NCI-H2107 treated with DMSO at 0.1 percent for 48 hours (cell line): ENCODE data around the gene NEU1.

ENCODE experiments used
- DNase-seq: peaks from one replicate; lab custom pipeline; 2025; ENCODE audit not compliant: unreplicated experiment; lab: John Stamatoyannopoulos, UW

NEU1 gene

DNA sequence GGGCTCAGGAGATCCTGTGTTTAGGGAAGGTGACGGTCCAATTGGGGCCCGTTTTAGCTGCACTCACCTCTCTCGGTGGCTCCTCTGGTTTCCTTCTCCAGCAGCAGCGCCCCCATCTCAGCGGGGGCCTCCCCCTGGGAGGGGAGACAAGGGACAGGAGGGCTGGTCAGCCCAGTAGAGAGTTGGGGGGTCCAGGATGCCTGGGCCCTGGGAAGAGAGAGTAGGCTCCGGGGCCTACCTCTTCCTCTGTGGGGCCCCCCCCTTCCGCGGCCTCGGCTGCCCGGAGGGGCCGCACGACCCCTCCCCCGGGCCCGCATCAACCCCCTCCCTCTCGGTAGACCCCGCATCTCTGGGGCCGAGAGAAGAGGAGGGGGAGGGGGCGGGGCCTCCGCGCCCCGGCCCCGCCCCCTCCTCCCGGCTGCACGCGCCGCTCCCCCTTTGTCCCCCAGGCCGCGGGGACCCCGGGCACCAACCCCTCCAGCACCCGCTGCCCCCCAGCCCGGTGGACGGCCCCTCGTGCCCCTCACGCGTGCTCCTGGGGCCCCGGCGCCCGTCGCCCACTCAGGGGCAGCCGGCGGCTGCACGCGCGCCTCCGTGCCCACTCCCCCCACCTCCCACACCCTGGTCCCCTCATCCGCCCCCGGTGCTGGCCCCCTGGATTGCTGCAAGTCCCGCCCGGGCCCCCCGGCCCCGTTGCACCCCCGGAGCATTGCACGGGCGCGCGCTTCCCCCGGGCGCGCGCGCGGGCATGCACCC, 34.4 kb upstream of the NEU1 start:
- DNase-seq: no peak

DNA sequence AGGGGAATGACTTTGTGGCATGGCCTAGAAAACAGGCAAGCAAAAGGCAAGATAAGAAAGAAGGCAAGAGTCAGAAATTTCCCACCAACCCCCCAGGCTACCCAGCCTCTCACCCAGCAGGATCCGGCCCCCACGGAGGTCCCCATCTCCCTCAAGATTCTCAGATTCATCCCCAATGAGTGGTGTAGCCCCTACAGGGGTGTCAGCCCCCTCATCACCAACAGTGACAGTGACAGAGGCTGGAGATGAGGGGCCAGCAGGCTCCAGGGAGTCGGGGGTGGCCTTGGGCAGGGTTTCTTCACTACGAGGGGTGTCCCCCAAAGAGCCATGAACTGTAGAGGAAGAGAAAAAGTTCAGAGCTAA, 33.9 kb upstream of the NEU1 start:
- no peak for DNase-seq

DNA sequence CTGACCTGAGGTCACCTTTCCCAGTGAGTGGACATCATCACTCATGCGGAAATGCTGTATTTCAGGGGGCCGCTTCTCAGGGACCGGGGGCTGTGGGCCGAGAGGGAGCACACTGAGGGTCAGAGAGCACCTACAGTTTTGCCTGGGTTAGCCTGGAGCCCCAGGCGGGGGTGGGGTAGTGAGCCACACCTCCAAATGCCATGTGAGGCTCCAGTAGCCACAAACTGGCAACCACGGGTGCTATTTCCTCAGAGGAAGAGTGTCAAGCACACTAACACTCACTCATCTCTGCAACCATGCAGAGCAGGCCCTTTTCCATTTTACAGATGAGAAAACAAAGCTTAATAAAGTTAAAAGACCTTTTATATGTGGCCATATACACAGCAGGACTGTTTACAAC, 30.2 kb upstream of the NEU1 start:
- DNase-seq: no peak

GRCh38 chr6:31889331-31889972, 26.8 kb upstream of the NEU1 start:
- no peak for DNase-seq

- no peak for DNase-seq
Observed at GRCh38 chr6:31888276-31889258, 25.9 kb upstream of the NEU1 start.

GRCh38 chr6:31887173-31888007, 24.8 kb upstream of the NEU1 start:
- no peak for DNase-seq

DNA sequence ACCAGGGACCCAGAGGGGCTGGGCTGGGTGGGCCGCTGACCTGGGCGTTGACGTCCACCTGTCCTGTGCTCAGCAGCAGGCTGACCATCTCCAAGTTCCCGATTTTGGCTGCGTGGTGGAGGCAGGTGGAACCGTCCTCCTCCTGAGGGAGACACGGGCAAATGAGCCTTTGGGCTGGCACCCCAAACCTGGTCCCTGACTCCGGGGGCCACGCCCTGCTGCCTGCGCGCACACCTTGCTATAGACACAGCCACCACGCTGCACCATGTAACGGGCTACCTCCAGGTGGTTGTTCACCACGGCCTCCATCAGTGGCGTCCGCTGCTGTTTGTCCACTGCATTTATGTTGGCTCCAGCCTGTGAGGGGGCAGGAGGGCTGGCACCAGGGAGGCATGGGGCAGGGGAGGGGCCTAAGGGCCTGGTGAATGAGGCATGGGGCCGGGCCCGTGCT, 23.9 kb upstream of the NEU1 start:
- DNase-seq: no peak

- DNase-seq: no peak
Observed at GRCh38 chr6:31884528-31885035, 22.0 kb upstream of the NEU1 start.

- no peak for DNase-seq
Observed at GRCh38 chr6:31883676-31884075, 21.1 kb upstream of the NEU1 start.

DNA sequence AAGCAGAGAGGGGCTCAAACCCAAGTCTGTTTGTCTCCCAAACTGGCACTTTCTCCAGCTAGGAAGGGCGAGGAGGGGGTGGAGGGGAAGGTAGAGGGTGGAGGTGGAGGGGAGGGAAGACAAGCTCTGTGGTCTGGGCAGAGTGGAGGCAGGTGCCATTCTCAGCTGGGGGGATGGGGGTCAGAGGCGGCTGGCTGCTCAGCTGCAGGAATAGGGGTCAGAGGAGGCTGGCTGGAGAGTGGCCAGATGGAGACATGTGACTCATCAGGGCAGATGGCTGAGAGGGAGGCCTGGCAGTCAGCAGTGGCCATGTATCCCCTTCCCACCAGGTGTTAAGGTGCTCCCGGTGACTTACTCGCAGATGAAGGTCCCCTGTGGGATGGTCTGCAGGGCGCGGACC, 19.7 kb upstream of the NEU1 start:
- DNase-seq: no peak

DNA sequence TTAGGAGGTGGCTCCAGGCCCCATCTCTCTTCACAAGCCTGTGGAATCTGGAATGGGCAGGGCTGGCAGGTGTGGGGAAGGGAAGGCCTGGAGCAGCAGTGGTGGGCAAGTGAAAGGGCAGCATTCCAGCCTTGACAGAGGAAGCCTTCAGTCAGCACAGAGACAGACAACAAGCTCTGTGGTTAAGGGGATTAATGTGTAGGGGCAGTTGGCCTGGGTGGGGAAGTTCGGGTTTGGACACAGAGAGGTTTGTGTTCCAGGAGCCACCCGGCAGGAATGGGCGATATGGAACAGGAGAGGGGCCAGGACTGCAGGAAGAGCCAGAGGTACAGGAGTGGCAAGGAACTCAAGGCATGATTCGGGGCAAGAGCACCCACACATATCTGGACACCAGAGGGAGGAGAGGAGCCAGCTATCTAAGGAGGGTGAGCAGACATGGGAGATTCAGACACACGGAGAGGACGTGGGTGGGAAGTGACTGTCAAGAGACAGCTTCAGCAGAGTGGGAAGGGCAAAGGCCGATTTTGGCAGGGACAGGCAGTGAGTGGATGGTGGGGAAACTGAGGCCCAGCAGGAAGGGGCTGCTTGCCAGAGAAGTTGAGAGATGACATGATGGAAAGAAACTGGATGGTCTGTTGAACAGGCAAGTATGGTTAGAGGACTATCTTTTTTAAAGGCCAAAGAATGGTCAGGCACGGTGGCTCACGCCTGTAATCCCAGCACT, 18.7 kb upstream of the NEU1 start:
- no peak for DNase-seq

GRCh38 chr6:31880616-31881015, 18.0 kb upstream of the NEU1 start:
- DNase-seq: no peak

DNA sequence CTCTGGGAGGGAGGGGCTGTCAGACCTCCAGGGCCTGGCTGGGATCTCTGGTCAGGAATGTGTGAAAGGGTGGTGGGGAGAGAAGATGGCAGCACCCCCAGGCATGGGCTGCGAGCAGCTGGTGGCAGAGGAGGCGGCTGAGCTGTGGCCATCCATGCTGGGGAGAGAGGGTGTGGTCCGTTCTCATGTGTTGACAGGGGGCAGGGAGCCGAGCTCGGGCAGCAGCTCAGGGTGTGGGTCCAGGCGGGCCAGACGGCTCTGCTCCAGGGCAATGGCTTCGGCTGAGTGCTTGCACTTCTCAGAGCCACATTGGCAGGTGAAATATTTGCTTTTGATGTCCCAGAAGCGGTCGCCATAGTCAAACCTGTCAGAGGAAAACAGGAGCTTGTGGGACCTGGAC, 17.3 kb upstream of the NEU1 start:
- no peak for DNase-seq

- DNase-seq: no peak
Observed at GRCh38 chr6:31879143-31879542, 16.5 kb upstream of the NEU1 start.

- DNase-seq: no peak
Observed at GRCh38 chr6:31878726-31879125, 16.1 kb upstream of the NEU1 start, which contains the start of gene SLC44A4. SLC44A4 (minus strand) TSS chr6:31878997; CDS start chr6:31878980, 17 bp downstream.

- DNase-seq: no peak
Observed at GRCh38 chr6:31878222-31878621, 15.6 kb upstream of the NEU1 start.

DNA sequence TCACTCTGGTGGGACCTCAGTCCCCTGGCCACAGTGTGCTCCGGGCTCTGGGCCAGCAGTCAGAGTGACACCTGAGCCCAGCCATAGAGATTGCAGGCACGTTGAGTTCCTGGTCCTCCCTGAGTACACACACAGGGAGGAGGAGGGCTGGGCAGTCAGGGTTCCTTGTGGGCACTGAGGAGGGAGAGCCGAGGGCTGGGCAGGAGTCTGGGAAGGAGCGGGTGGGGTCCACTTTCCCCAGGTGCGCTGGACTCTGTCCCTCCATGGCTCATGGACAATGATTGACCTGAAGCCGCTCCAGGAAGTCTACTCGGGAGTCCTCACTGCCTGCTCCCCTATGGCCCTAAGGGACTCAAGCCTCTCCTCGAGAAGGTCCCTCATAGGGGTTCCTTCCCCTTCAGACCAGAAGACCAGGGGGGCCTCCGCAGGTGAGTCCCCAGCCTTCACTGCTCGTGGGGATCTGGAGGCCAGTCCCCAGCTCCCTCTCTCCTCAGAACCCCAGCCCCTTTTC, 15.1 kb upstream of the NEU1 start:
- DNase-seq: no peak

DNA sequence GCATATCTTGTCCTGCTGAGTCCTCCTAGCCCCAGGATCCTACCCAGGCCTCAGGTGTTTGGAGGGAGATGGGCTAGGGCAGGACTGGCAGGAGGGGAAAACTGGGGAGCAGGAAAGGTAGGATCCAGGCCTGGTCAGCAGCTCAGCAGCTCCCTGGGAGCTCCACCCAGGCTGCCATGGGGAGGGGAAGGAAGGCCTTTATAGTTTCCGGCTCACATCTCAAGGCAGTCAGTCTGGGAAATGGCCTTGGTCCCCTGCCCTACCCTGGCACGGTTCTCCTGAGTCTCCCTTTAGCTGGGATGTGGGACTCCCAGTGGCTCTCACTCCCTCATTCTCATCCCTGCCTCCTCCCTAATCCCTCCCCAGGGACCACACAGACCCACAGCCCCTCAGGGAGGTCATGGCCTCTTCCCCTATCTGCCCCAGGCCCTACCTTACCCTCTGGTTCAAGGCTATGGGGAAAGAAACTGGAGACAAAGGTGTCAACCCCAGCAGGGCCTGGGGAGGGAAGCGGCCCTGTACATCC, 14.6 kb upstream of the NEU1 start:
- DNase-seq: no peak

DNA sequence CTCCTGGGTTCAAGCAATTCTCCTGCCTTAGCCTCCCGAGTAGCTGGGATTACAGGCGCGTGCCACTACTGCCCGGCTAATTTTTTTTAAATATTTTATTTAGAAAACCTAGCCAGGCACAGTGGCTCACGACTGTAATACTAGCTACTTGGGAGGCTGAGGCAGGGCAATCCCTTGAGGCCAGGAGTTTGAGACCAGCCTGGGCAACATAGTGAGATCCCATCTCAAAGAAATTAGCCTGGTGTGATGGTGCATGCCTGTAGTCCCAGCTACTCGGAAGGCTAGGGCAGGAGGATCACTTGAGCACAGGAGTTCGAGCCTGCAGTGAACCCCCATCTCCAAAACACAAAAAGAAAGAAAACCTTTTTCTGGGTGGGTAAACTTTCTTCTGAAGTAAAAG, 13.7 kb upstream of the NEU1 start:
- DNase-seq: no peak
